GM12873 (cell line): ENCODE results near the gene OPRL1.

Experiments used
- TF ChIP-seq, protein P1 (sequence below): IDR thresholded peaks from 2 replicates; pipeline ENCODE4 v1.5.1; 2012; ENCODE audit warnings: low read depth, mild to moderate bottlenecking, moderate library complexity, low read length, control low read depth; ENCODE audit not compliant: insufficient read depth; ENCODE audit errors: missing control alignments

Gene OPRL1

GRCh38 chr20:64077541-64077875 is 2.4 kb upstream of the OPRL1 start:
- TF ChIP-seq, protein P1, sequence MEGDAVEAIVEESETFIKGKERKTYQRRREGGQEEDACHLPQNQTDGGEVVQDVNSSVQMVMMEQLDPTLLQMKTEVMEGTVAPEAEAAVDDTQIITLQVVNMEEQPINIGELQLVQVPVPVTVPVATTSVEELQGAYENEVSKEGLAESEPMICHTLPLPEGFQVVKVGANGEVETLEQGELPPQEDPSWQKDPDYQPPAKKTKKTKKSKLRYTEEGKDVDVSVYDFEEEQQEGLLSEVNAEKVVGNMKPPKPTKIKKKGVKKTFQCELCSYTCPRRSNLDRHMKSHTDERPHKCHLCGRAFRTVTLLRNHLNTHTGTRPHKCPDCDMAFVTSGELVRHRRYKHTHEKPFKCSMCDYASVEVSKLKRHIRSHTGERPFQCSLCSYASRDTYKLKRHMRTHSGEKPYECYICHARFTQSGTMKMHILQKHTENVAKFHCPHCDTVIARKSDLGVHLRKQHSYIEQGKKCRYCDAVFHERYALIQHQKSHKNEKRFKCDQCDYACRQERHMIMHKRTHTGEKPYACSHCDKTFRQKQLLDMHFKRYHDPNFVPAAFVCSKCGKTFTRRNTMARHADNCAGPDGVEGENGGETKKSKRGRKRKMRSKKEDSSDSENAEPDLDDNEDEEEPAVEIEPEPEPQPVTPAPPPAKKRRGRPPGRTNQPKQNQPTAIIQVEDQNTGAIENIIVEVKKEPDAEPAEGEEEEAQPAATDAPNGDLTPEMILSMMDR, result no peak

GRCh38 chr20:64077876-64078551 is 1.9 kb upstream of the OPRL1 start:
- TF ChIP-seq, protein P1, result peak; percentile 3

GRCh38 chr20:64078934-64079272 is 979 bp upstream of the OPRL1 start:
- TF ChIP-seq, protein P1, result no peak

DNA sequence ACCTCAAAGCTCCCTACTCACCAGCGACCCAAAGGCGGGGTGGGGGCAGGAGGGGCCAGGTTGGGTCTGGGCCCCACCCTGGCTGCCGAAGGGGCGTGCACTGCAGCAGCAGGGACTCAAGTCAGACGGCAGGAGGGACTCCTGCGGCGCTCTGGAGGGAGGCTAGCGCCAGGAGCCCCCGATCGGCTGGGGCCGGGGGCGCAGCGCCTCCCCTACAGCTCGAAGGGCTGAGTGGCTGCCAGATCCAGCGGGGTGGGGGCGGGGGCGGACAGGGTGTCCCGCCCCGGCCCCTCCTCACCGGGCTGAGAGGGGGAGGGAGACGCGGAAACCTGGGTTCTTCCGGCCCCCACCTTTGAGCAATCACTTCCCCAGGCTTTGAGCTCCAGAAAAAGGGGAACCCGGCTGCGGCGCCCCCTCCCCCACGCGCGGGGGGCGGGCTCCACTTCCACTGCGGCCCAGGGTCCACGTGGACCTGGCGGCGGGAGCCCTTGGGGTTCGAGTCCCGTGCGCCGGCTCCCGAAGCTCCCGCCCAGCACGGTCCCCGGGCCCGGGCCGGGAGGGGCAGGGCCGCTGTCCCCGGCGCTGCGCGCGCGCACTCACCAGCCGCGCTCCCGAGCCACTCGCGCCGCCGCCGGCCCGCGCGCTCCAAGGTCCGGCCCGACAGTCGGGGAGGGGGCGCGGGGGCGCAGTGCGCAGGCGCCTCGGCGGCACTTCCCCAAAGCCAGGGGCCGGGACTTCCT is 439 bp upstream of the OPRL1 start, which contains the start of gene RGS19:
Gene RGS19, minus strand, starts transcription at position 246 of the 740 bp plus-strand sequence. CDS start 2,632 bp downstream, outside the sequence.
- TF ChIP-seq, protein P1, result no peak

GRCh38 chr20:64080813-64081623 is 1.1 kb downstream of the OPRL1 start:
- TF ChIP-seq, protein P1, result no peak

GRCh38 chr20:64081624-64081964 is 1.7 kb downstream of the OPRL1 start:
- TF ChIP-seq, protein P1, result no peak

DNA sequence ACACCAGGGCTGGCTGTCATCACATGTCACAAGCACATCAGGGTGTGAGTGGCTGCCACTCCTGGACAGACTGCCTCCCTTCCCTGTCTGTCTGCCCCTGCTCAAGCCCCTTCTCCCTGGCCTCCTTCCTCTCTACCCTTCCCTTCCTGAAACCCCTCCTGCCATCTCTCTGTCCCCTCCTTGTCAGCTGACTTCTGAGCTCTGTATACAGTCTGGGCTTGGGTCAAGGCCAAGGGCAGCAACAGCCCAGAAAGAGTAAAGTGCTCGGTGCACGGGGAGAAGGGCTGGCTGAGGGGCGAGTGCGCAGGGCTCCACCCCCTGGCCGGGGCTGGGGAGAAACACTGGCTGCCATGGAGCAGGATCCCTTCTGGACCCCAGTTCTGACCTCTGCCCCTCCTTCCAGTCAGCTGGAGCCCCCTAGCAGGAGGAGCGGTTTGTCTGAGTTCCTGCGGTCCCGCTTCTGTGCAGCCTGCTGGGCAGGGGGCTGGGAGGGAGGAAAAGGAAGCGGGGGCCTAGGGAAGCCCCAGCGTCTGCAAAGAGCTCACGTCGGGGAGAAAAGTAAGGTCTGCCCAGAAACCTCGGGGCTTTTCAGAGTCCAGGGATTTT is 2.3 kb downstream of the OPRL1 start:
- TF ChIP-seq, protein P1, result no peak
